ENCODE data around the gene POFUT1.
"Not testable (repeated sequence)": the region's sequence is repeated elsewhere in the genome, so short reads cannot be mapped to it uniquely, and the experiment has no call there.

The POFUT1 gene

DNA sequence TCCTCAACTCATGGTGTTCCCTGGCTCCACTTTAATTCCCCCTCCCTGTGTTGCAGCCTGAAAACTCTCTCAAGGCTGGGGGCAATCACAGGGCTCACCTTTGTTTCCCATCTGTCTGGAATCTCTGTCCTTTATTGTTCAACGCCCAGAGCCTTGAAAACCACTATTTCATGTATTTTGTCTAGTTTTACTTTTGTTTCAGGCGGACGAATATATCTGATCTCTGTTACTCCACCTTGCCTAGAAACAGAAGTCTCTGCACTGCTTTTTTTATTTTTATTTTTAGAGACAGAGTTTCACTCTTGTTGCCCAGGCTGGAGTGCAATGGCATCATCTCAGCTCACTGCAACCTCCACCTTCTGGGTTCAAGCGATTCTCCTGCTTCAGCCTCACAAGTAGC is 27.7 kb upstream of the POFUT1 start:
- no peak overlapping the region for H3K4me3 Mint-ChIP-seq
- no peaks in the 10 kb centered on the region for H3K27me3 Mint-ChIP-seq
- no peak overlapping the region for H3K27ac Mint-ChIP-seq
- no peaks in the 10 kb centered on the region for H3K9me3 Mint-ChIP-seq
- H3K36me3 Mint-ChIP-seq (ENCODE audit: low read depth): peaks cover 3% of the 10 kb centered on the region
- DNase-seq: no peak
- no peaks in the 10 kb centered on the region for H3K4me1 Mint-ChIP-seq (ENCODE audit: low read depth)

GRCh38 chr20:32181606-32182005 is 26.1 kb upstream of the POFUT1 start:
- no peak for DNase-seq
- Mint-ChIP-seq H3K9me3 (no peaks in the 10 kb centered on the region), H3K4me1 (ENCODE audit: low read depth) (no peaks in the 10 kb centered on the region)

DNA sequence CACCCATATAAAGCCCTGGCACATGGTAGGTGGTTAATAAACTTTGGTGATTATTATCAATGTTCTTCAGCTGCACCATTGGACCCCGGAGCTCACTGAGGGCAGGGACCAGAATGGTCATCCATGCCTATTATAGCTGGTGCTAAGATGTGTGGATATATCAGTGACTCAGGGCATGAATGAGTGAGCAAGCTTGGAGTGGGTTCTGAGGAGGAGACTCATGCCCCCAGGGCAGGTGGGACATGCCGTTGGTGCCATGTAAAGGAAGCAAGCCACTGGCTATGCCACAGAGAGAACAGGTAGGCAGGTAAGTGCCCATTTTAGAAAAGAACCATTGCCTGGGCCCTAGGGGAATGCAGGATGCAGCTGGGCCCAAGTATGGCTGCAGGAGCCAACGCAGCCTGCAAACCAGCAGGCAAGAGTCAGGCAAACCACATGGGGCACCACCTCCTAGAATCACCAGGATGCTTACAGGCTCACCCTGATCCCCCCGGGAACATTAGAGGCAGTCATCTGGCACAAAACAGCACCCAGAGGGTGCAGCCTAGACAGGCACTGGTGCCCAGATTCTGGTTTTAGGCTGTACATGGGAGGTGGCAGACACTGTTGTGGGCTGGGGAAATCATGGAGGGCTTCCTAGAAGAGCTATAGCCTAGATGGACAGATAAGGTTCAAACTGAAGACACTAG is 23.6 kb upstream of the POFUT1 start:
- H3K4me3 Mint-ChIP-seq: no peak overlapping the region
- peak overlapping the region; percentile 19 for H3K27ac Mint-ChIP-seq
- peak; percentile 23 for DNase-seq
- H3K36me3 Mint-ChIP-seq (ENCODE audit: low read depth): peaks cover 3% of the 10 kb centered on the region
- H3K4me1 Mint-ChIP-seq (ENCODE audit: low read depth): peaks cover 7% of the 10 kb centered on the region
- no peaks in the 10 kb centered on the region for H3K27me3 Mint-ChIP-seq
- no peaks in the 10 kb centered on the region for H3K9me3 Mint-ChIP-seq

More at GRCh38 chr20:32181606-32182005, 26.1 kb upstream of the POFUT1 start:
- no peak overlapping the region for H3K4me3 Mint-ChIP-seq
- no peaks in the 10 kb centered on the region for H3K27me3 Mint-ChIP-seq
- no peak overlapping the region for H3K27ac Mint-ChIP-seq
- H3K36me3 Mint-ChIP-seq (ENCODE audit: low read depth): peaks cover 3% of the 10 kb centered on the region

DNA sequence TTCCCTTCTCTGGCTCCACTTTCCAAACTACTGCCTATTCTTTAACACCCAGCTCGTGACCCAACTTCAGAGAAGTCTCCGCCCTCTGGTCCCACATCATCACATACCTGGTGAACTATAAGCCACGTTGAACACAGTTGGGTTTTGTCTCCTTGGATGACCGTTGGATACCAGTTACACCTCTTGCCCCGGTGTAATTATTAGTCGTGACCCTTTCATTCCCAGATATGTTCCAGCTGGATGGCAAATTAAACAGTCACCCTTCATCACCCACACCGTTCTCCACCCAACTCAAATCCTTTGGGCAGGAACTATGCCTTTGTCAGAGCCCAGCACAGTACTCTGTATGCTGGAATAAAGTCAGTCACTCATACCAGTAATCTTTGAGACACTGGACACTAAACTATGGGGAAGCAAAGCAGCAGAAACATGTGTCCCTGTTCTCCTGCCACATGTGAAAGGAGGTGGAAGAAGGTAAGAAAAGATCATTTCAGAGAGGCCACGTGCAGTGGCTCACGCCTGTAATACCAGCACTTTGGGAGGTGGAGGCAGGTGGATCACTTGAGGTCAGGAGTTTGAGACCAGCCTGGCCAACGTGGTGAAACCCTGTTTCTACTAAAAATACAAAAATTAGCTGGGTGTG is 22.6 kb upstream of the POFUT1 start:
- no peak overlapping the region for H3K4me3 Mint-ChIP-seq
- peak overlapping the region; percentile 3 for H3K27ac Mint-ChIP-seq
- peaks cover 14% of the 10 kb centered on the region for H3K4me1 Mint-ChIP-seq (ENCODE audit: low read depth)
- H3K9me3 Mint-ChIP-seq: no peaks in the 10 kb centered on the region
- peaks cover 5% of the 10 kb centered on the region for H3K36me3 Mint-ChIP-seq (ENCODE audit: low read depth)
- H3K27me3 Mint-ChIP-seq: no peaks in the 10 kb centered on the region
- no peak for DNase-seq

DNA sequence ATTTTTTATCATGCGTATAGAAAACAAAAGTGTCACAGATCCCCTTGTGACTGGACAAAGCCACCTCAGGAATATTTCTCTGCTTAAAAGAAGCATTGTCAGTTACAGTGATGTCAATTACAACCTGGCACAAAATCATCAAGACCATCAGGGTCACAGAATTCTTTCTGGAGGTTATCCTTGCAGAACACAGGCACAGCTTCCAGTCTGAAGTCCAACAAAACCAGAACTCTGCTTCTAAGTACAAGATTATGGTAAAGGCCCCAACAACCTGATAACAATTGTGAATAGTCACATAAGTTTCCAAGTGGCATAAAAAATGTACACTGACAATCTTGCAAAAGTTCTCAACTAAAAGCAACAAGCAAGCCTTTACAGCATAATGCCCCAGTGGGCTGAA is 21.2 kb upstream of the POFUT1 start:
- Mint-ChIP-seq H3K9me3 (no peaks in the 10 kb centered on the region), H3K4me1 (ENCODE audit: low read depth) (peaks cover 27% of the 10 kb centered on the region), H3K27me3 (no peaks in the 10 kb centered on the region), H3K36me3 (ENCODE audit: low read depth) (peaks cover 17% of the 10 kb centered on the region), H3K27ac (no peak overlapping the region), H3K4me3 (no peak overlapping the region)
- DNase-seq: no peak

DNA sequence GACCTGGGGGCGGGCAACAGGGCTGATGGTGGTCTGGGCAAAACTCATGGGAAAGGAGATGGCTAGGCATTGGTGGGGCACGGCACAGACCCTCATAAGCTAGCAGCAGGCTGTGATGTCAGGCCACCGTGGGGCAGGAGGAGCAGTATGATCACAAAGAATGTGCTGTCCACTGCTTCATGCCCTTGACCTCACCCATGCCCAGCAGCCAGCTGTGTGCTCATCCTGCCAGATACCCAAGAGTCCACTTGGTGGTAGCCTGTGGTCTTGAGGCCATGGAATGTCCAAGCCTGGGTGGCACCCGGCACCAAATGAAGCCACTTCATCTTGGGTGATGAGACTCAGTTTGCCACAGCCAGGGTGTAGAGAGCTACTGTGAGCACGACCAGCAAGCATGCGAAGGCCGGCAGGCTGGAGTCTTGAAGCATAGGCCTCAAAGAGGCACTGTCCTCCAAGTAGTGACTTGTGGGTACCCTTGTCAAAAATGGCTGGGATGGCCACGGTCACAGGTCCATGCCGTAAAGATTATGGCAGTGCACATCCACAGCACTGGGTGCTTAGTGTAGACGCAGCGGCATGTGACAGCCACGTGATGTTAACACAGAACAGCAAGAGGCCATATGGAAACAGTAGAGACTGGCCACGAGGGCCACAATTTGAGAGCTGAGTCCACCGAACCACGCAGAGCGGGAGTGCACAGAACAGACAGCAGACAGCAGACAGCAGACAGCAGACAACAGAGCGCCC is 19.1 kb upstream of the POFUT1 start:
- Mint-ChIP-seq H3K27ac (peak overlapping the region; percentile 84), H3K4me3 (peak overlapping the region; percentile 71), H3K27me3 (no peaks in the 10 kb centered on the region), H3K36me3 (ENCODE audit: low read depth) (peaks cover 37% of the 10 kb centered on the region), H3K4me1 (ENCODE audit: low read depth) (peaks cover 47% of the 10 kb centered on the region), H3K9me3 (no peaks in the 10 kb centered on the region)
- DNase-seq: no peak

DNA sequence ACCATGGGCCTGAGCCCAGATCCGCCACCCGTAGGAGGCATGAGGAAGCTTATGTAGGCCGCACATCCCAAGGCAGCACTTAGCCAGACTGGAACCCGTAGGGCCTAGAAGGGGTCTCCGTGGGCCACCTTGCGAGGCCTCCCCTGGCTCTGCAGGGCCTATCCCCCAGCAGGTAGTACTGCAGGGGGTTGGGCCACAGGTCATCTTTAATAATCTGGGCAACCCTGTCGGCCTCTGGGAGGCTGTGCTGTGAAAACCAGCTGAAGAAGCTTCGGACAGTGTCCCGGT is 18.6 kb upstream of the POFUT1 start:
- H3K36me3 Mint-ChIP-seq (ENCODE audit: low read depth): peaks cover 43% of the 10 kb centered on the region
- H3K27me3 Mint-ChIP-seq: no peaks in the 10 kb centered on the region
- H3K4me3 Mint-ChIP-seq: peak overlapping the region; percentile 71
- H3K27ac Mint-ChIP-seq: peak overlapping the region; percentile 90
- H3K9me3 Mint-ChIP-seq: no peaks in the 10 kb centered on the region
- H3K4me1 Mint-ChIP-seq (ENCODE audit: low read depth): peaks cover 52% of the 10 kb centered on the region
- DNase-seq: no peak

- no peaks in the 10 kb centered on the region for H3K9me3 Mint-ChIP-seq
- DNase-seq: peak; percentile 65
- H3K27me3 Mint-ChIP-seq: no peaks in the 10 kb centered on the region
- H3K36me3 Mint-ChIP-seq (ENCODE audit: low read depth): peaks cover 51% of the 10 kb centered on the region
- peak overlapping the region; percentile 74 for H3K4me3 Mint-ChIP-seq
- peaks cover 57% of the 10 kb centered on the region for H3K4me1 Mint-ChIP-seq (ENCODE audit: low read depth)
- peak overlapping the region; percentile 90 for H3K27ac Mint-ChIP-seq
These were observed 17.7 kb upstream of the POFUT1 start for GRCh38 chr20:32189691-32190615.

GRCh38 chr20:32190616-32191415 is 16.9 kb upstream of the POFUT1 start:
- Mint-ChIP-seq H3K4me3 (peak overlapping the region; percentile 74), H3K36me3 (ENCODE audit: low read depth) (peaks cover 60% of the 10 kb centered on the region), H3K9me3 (no peaks in the 10 kb centered on the region), H3K27ac (peak overlapping the region; percentile 86), H3K4me1 (ENCODE audit: low read depth) (peaks cover 66% of the 10 kb centered on the region), H3K27me3 (no peaks in the 10 kb centered on the region)
- DNase-seq: peak; percentile 70

- Mint-ChIP-seq H3K4me3 (no peak overlapping the region), H3K27ac (peak overlapping the region; percentile 86), H3K27me3 (no peaks in the 10 kb centered on the region)
These were observed 16.3 kb upstream of the POFUT1 start for GRCh38 chr20:32191422-32191821.

DNA sequence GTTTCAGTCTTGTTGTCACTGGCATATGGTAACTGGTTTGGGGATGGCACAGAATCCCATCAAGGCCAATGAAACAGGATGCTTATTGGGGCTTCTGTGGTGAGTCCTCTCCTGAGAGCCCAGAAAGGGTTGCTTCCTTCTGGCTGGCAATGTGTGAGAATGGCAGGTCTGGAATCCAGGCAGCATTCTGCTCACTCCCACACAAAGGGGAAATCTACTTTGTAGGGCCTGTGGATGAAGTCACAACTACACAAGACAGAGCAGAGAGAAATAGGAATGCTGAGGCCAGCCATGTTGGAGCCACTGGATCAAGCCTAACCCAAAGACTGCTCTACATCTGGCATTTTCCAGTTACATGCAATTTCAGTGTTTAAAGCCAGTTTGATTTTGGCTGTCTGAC is 15.8 kb upstream of the POFUT1 start:
- Mint-ChIP-seq H3K4me3 (no peak overlapping the region), H3K36me3 (ENCODE audit: low read depth) (peaks cover 71% of the 10 kb centered on the region), H3K9me3 (no peaks in the 10 kb centered on the region), H3K27me3 (no peaks in the 10 kb centered on the region), H3K27ac (peak overlapping the region; percentile 86), H3K4me1 (ENCODE audit: low read depth) (peaks cover 75% of the 10 kb centered on the region)
- peak; percentile 35 for DNase-seq

More at GRCh38 chr20:32191422-32191821, 16.3 kb upstream of the POFUT1 start:
- no peaks in the 10 kb centered on the region for H3K9me3 Mint-ChIP-seq
- peaks cover 66% of the 10 kb centered on the region for H3K36me3 Mint-ChIP-seq (ENCODE audit: low read depth)
- peaks cover 71% of the 10 kb centered on the region for H3K4me1 Mint-ChIP-seq (ENCODE audit: low read depth)
- DNase-seq: peak; percentile 37

DNA sequence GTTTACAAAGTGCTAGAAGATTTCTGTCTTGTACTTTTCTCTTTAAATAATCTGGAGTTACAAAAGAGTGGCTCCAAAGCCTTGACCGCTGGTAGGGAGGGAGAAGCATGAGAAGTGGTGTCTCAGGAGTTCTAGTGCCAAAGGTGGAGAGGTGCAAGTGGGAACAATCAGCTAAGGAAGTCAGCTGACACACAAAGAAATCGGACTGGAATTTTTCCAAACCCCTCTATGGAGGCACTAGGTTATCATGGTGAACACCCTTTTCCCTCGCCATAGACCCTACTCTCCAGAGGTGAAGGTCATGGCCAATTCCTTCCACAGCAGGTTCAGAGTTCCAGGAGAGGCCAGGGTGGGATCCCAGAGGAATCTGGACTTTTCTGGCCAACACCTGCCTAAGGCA is 15.0 kb upstream of the POFUT1 start:
- peaks cover 79% of the 10 kb centered on the region for H3K36me3 Mint-ChIP-seq (ENCODE audit: low read depth)
- peak overlapping the region; percentile 86 for H3K27ac Mint-ChIP-seq

GRCh38 chr20:32193336-32193735 is 14.3 kb upstream of the POFUT1 start:
- peak overlapping the region; percentile 86 for H3K27ac Mint-ChIP-seq
- not testable (repeated sequence) for H3K9me3 Mint-ChIP-seq, H3K4me3 Mint-ChIP-seq, H3K27me3 Mint-ChIP-seq
- H3K36me3 Mint-ChIP-seq (ENCODE audit: low read depth): peaks cover 84% of the 10 kb centered on the region
- peak; percentile 30 for DNase-seq
- H3K4me1 Mint-ChIP-seq (ENCODE audit: low read depth): peaks cover 86% of the 10 kb centered on the region

More for the DNA sequence above, 15.0 kb upstream of the POFUT1 start:
- Mint-ChIP-seq H3K9me3 (no peaks in the 10 kb centered on the region), H3K27me3 (no peaks in the 10 kb centered on the region), H3K4me1 (ENCODE audit: low read depth) (peaks cover 83% of the 10 kb centered on the region), H3K4me3 (no peak overlapping the region)
- DNase-seq: peak; percentile 18
